Stimulated activated CD8-positive, alpha-beta memory T cell treated with anti-CD3 and anti-CD28 coated beads, Interleukin-4, amount 100 ng/mL, for 4 hours (primary cell): ENCODE results near the gene MYO1G.
"Not testable (repeated sequence)": the region's sequence is repeated elsewhere in the genome, so short reads cannot be mapped to it uniquely, and the experiment has no call there.

Experiments
- DNase-seq, 2 donors: peaks; one replicate each; pipeline ENCODE4 v3.0.0-alpha.2; 2020; ENCODE audit warnings: low read depth in 2 of 2, low spot score in 1 of 2

MYO1G gene

GRCh38 chr7:44944821-44945220, 34.0 kb downstream of the MYO1G start:
- no peak for DNase-seq

GRCh38 chr7:44943631-44944030, 35.2 kb downstream of the MYO1G start:
- DNase-seq = no peak

- DNase-seq = no peak
Observed at GRCh38 chr7:44937426-44937825, 41.4 kb downstream of the MYO1G start.

- no peak for DNase-seq
Observed at GRCh38 chr7:44936322-44936721, 42.5 kb downstream of the MYO1G start.

DNA sequence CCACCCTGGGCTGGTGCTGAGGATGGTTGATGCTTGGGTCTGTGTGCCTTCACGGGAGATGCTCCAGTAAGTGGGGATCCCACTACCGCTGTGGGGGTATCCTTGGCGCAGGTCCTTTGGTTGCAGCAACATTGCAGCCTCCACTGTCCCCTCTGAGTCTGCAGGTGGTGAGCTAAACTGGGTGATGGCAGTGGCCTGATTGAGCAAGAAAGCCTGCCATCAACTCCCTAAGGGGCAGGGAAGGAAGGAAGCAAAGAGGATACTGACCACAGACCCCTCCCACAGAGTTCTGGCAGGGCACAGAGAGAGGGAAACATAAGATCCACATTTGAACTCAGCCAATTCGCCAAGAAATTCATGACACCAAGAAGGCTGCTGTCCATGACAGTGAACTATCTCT, 43.2 kb downstream of the MYO1G start:
- DNase-seq = no peak

- DNase-seq = no peak
Observed at GRCh38 chr7:44935016-44935415, 43.8 kb downstream of the MYO1G start.

GRCh38 chr7:44934510-44934909, 44.3 kb downstream of the MYO1G start:
- DNase-seq = not testable (repeated sequence)

DNA sequence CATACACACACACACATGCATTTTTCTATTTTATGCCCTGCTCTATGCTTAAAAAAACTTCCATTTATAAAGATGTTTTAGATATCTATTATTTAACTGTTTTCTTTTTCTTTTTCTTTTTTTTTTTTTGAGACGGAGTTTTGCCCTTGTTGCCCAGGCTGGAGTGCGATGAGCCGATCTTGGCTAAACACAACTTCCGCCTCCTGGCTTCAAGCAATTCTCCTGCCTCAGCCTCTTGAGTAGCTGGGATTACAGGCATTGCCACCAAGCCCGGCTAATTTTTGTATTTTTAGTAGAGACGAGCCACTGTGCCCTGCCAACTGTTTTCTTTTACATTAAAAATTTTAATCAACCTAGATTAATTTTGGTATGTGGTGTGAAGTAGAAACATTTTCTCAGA, 47.9 kb downstream of the MYO1G start:
- no peak for DNase-seq

- DNase-seq = no peak
Observed at GRCh38 chr7:44922351-44922694, 56.5 kb downstream of the MYO1G start.

DNA sequence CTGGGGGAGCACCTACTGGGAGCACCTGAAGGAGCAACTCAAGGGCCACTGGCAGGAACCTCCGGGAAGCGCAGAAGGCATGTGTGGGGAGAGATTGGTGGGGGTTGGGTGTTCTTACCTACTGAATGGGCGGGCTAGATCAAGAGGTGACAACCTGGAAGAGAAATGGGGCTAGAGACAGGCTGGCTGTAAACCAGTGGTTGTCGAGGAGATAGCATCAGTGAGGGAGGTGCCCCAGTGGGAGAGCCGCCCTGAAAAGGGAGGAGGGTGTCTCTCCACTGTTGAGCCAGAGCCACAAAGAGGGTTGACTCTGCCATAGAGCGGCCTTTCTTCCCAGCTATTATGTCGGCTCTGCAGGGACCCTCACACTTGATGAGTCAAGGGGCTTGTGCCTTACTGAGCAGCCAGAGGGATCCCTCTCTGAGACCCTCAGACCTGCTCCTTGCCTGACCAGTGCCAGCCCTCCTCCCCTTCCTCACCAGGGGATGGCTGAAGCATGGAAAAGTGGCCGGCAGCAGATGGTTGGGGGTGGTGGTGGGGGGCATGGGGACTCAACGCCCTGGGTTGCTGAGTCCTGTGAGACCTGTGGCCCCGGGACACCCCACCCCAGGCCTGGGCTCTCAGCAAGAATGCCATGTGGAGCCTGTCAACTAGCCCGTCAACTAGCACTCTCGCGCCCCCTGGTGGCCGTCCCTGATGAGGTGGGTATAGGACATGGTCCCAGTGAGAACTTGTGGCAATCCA, 57.0 kb downstream of the MYO1G start:
- DNase-seq = peak; percentile 86 to 99

GRCh38 chr7:44920119-44920518, 58.7 kb downstream of the MYO1G start:
- DNase-seq = no peak

GRCh38 chr7:44918029-44918428, 60.8 kb downstream of the MYO1G start:
- DNase-seq = no peak

- no peak for DNase-seq
Observed at GRCh38 chr7:44917465-44917864, 61.4 kb downstream of the MYO1G start.

DNA sequence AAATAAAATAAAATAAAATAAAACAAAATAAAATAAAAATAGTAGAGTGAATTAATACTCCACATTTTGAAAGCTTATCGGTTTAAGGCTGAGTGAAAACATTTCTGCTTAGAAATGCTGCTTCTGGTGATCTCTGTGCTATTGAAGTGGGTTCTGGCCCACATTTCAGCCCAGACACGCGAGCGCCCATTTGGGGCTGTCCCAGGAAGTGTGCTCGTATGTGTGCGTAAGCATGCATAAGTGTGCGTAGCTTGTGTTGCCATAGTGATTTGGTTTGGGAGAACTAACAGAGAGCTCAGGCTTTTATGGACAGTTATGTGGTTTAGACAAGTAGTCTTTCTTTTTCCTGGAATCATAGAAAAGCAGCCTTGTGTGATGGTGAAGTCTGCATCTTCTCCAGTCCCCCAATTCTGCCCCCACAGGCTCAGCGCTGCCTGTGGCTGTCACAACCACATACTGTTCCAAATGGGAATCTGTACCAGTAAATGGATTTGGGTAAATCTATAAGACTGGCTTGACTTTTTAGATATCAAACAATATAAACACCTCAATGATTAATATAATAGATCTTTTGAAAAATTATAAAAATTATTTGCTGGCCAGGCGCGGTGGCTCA, 63.7 kb downstream of the MYO1G start:
- peak; percentile 22 to 48 for DNase-seq

- DNase-seq = no peak
Observed at GRCh38 chr7:44912775-44913347, 66.0 kb downstream of the MYO1G start.
